H9 (cell line): ENCODE results near the gene MGAT4B. TPM values are rescaled to one million over a fixed set of nuclear protein-coding genes. Genes with fewer than 3 reads are reported as not detected.

Experiments used
- DNase-seq: peaks from one replicate; pipeline ENCODE4 v3.0.0-alpha.2; 2017
- H2AFZ ChIP-seq: one replicate; pipeline ENCODE4 v1.6.1; 2013; ENCODE audit warnings: mild to moderate bottlenecking, low read length, control low read depth, moderate library complexity
- H2AK5ac ChIP-seq: 2 replicates; pipeline ENCODE4 v1.6.1; 2013; ENCODE audit warnings: low read length, control low read depth, mixed read lengths; ENCODE audit not compliant: insufficient read length
- H2BK120ac ChIP-seq: one replicate; pipeline ENCODE4 v1.6.1; 2013; ENCODE audit warnings: low read depth, mild to moderate bottlenecking, low read length, control low read depth, inconsistent platforms; ENCODE audit not compliant: poor library complexity, severe bottlenecking
- H2BK12ac ChIP-seq: 2 replicates; pipeline ENCODE4 v1.6.1; 2013; ENCODE audit warnings: low read length, control low read depth, mixed read lengths, low read depth; ENCODE audit not compliant: insufficient read length
- H2BK15ac ChIP-seq: 2 replicates; pipeline ENCODE4 v1.6.1; 2013; ENCODE audit warnings: low read depth, low read length, control low read depth
- H2BK20ac ChIP-seq: one replicate; pipeline ENCODE4 v1.6.1; 2013; ENCODE audit warnings: low read depth, mild to moderate bottlenecking, low read length, control low read depth, inconsistent platforms; ENCODE audit not compliant: poor library complexity, severe bottlenecking
- H2BK5ac ChIP-seq: 2 replicates; pipeline ENCODE4 v1.6.1; 2013; ENCODE audit warnings: low read length, control low read depth, mixed read lengths; ENCODE audit not compliant: insufficient read length
- H3K14ac ChIP-seq: 2 replicates; pipeline ENCODE4 v1.6.1; 2013; ENCODE audit warnings: low read length, control low read depth; ENCODE audit not compliant: insufficient read depth
- H3K18ac ChIP-seq: 2 replicates; pipeline ENCODE4 v1.6.1; 2013; ENCODE audit warnings: low read depth, mild to moderate bottlenecking, mixed read lengths, low read length, control low read depth; ENCODE audit not compliant: insufficient read length
- H3K23ac ChIP-seq: 2 replicates; pipeline ENCODE4 v1.6.1; 2013; ENCODE audit warnings: low read length, control low read depth, mixed read lengths, low read depth; ENCODE audit not compliant: insufficient read length
- H3K23me2 ChIP-seq: 2 replicates; pipeline ENCODE4 v1.6.1; 2013; ENCODE audit warnings: low read depth, mild to moderate bottlenecking, mixed read lengths, low read length, control low read depth; ENCODE audit not compliant: insufficient read length, poor library complexity, severe bottlenecking
- H3K27ac ChIP-seq: 2 replicates; pipeline ENCODE4 v1.5.1; 2013; ENCODE audit warnings: low read length, control low read depth, mixed read lengths, low read depth; ENCODE audit not compliant: insufficient read length
- H3K27me3 ChIP-seq: 2 replicates; pipeline ENCODE4 v1.6.1; 2013; ENCODE audit warnings: low read length, control low read depth, inconsistent platforms; ENCODE audit not compliant: insufficient read depth
- H3K4ac ChIP-seq: 2 replicates; pipeline ENCODE4 v1.6.1; 2013; ENCODE audit warnings: low read depth, mild to moderate bottlenecking, control low read depth, inconsistent platforms, low read length, moderate library complexity
- H3K4me1 ChIP-seq: 2 replicates; pipeline ENCODE4 v1.6.1; 2013; ENCODE audit warnings: low read length, control low read depth, inconsistent platforms; ENCODE audit not compliant: insufficient read depth
- H3K4me2 ChIP-seq: 2 replicates; pipeline ENCODE4 v1.6.1; 2013; ENCODE audit warnings: low read length, control low read depth, mixed read lengths; ENCODE audit not compliant: insufficient read length, insufficient read depth
- H3K56ac ChIP-seq: 2 replicates; pipeline ENCODE4 v1.6.1; 2013; ENCODE audit warnings: low read depth, mild to moderate bottlenecking, mixed read lengths, low read length, control low read depth; ENCODE audit not compliant: insufficient read length
- H3K79me1 ChIP-seq: 2 replicates; pipeline ENCODE4 v1.6.1; 2013; ENCODE audit warnings: low read depth, mild to moderate bottlenecking, moderate library complexity, low read length, control low read depth, inconsistent platforms; ENCODE audit not compliant: insufficient read depth, poor library complexity, severe bottlenecking
- H3K79me2 ChIP-seq: 2 replicates; pipeline ENCODE4 v1.6.1; 2013; ENCODE audit warnings: low read length, control low read depth, inconsistent platforms; ENCODE audit not compliant: insufficient read depth
- H3K9ac ChIP-seq: 2 replicates; pipeline ENCODE4 v1.6.1; 2013; ENCODE audit warnings: low read length, control low read depth, mixed read lengths; ENCODE audit not compliant: insufficient read length; ENCODE audit errors: extremely low read depth
- H3K9me3 ChIP-seq: one replicate; pipeline ENCODE4 v1.6.1; 2013; ENCODE audit warnings: low read depth, low read length, inconsistent platforms; ENCODE audit not compliant: control insufficient read depth
- H3T11ph ChIP-seq: one replicate; pipeline ENCODE4 v1.6.1; 2013; ENCODE audit warnings: mild to moderate bottlenecking, low read length, control low read depth, inconsistent platforms
- H4K20me1 ChIP-seq: one replicate; pipeline ENCODE4 v1.6.1; 2013; ENCODE audit not compliant: control insufficient read depth, insufficient read length, insufficient read depth
- H4K5ac ChIP-seq: 2 replicates; pipeline ENCODE4 v1.6.1; 2013; ENCODE audit warnings: low read depth, mild to moderate bottlenecking, mixed read lengths, low read length, control low read depth; ENCODE audit not compliant: insufficient read length
- H4K8ac ChIP-seq: replicated peaks from 2 replicates; pipeline ENCODE4 v1.6.1; 2013; ENCODE audit warnings: low read length, control low read depth, mixed read lengths, low read depth; ENCODE audit not compliant: insufficient read length
- H4K91ac ChIP-seq: 2 replicates; pipeline ENCODE4 v1.6.1; 2013; ENCODE audit warnings: low read depth, mild to moderate bottlenecking, moderate library complexity, mixed read lengths, low read length, control low read depth; ENCODE audit not compliant: insufficient read length
- H3K27ac Mint-ChIP-seq, 3 experiments: 2 replicates in 2 of 3; 3 replicates in 1 of 3; pipeline ENCODE4 v1.8.0; 2020 to 2021; ENCODE audit warnings: mixed read lengths in 3 of 3, mild to moderate bottlenecking in 1 of 3, moderate library complexity in 1 of 3
- H3K27me3 Mint-ChIP-seq: 2 replicates; pipeline ENCODE4 v1.8.0; 2021; ENCODE audit warnings: low read depth, mild to moderate bottlenecking, moderate library complexity, mixed read lengths
- H3K36me3 Mint-ChIP-seq, 3 experiments: 2 replicates in 2 of 3; 3 replicates in 1 of 3; pipeline ENCODE4 v1.8.0; 2020 to 2021; ENCODE audit warnings: low read depth in 3 of 3, mixed read lengths in 3 of 3; ENCODE audit not compliant: insufficient read depth in 1 of 3
- H3K4me1 Mint-ChIP-seq, 2 experiments: 2 replicates each; pipeline ENCODE4 v1.8.0; 2020; ENCODE audit warnings: mixed read lengths in 2 of 2
- H3K4me3 Mint-ChIP-seq, 2 experiments: 2 replicates in 1 of 2; 3 replicates in 1 of 2; pipeline ENCODE4 v1.8.0; 2020 to 2021; ENCODE audit warnings: mild to moderate bottlenecking in 2 of 2, mixed read lengths in 2 of 2, moderate library complexity in 1 of 2
- H3K9me3 Mint-ChIP-seq, 2 experiments: 2 replicates in 1 of 2; 3 replicates in 1 of 2; pipeline ENCODE4 v1.8.0; 2020; ENCODE audit warnings: mild to moderate bottlenecking in 2 of 2, mixed read lengths in 2 of 2, moderate library complexity in 1 of 2
- whole genome bisulfite sequencing: extraction: QIAGEN DNeasy Blood & Tissue Kit; methylation state at CpG from one replicate; pipeline ENCODE4 v1.1.7; 2013; ENCODE audit warnings: missing lambda C conversion rate, low lambda C conversion rate, mixed read lengths; ENCODE audit not compliant: insufficient read length; ENCODE audit errors: extremely low coverage; 5-methylcytosine and 5-hydroxymethylcytosine counted together
- total RNA-seq: library from RNA; stranded (reverse); gene quantifications from 2 replicates; pipeline ENCODE4 v1.2.1, GENCODE V29; 2021
- TF ChIP-seq, protein P1 (sequence below): fragments of 200-600 bp; sonication (generic); conservative IDR thresholded peaks from 3 replicates; pipeline ENCODE4 v1.8.0; 2021; ENCODE audit warnings: antibody characterized with exemption, mild to moderate bottlenecking

The MGAT4B gene
- total RNA-seq, 1 experiment from 2014 or later: 147 TPM

DNA sequence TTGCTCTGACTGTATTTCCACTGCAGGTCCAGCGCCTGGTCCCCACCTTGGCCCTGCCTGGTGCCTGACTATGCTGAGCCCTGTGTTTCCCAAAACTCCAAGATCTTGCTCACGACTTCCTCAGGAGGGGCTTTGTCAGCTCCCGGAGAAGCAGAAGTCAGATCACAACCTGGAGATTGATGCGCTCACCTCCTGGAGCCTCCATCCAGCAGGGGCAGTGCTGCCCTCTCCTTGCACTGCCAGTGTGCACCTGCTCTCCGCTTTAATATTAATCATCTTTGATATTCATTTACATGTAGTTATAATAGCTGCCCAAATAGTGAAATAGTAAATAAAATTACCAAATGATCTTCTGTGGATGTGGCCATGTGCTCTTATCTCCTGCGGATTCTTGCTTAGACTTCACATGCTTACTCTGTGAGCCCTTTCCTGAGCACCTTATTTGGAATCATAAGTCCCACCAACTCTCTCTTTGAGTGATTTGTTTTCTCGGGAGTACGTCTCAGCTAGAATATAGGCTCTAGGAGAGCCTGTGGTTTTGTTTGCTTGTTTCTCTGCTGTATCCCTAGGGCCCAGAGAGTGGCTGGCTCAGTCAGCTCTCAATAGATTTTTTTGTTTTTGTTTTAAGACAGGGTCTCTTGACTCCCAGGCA is 56.7 kb downstream of the MGAT4B start:
- WGBS: no CpG with 5 or more reads among the region's 8 CpGs
- no peaks in the 10 kb centered on the region for H3K27me3 Mint-ChIP-seq
- no peak overlapping the region for H4K91ac ChIP-seq

More for the DNA sequence above, 56.7 kb downstream of the MGAT4B start:
- Histone ChIP-seq H2BK12ac (no peak overlapping the region), H2BK15ac (no peak overlapping the region), H4K8ac (no peak overlapping the region), H4K20me1 (no peaks in the 10 kb centered on the region), H3K4me1 (peaks cover 6% of the 10 kb centered on the region; the same call in 1 of the 2 replicates), H3K9ac (no peak overlapping the region), H3T11ph (no peak overlapping the region), H2AFZ (no peak overlapping the region), H3K18ac (no peak overlapping the region), H3K27me3 (no peaks in the 10 kb centered on the region), H3K9me3 (no peaks in the 10 kb centered on the region), H2BK20ac (no peak overlapping the region), H3K14ac (no peak overlapping the region), H3K4me2 (no peak overlapping the region), H3K27ac (no peak overlapping the region), H3K4ac (no peak overlapping the region), H3K79me1 (no peaks in the 10 kb centered on the region), H2BK5ac (no peak overlapping the region), H2AK5ac (no peak overlapping the region), H3K23ac (no peak overlapping the region), H2BK120ac (no peak overlapping the region), H3K56ac (no peak overlapping the region), H4K5ac (no peak overlapping the region), H3K79me2 (peaks cover 21% of the 10 kb centered on the region; the same call in 1 of the 2 replicates), H3K23me2 (no peaks in the 10 kb centered on the region)
- Mint-ChIP-seq H3K4me1 (peaks cover 16 to 18% of the 10 kb centered on the region in 2 experiments), H3K27ac (0 out of 7 replicates have a peak overlapping the region, but pooled peaks of 2 of the 3 experiments have one; percentile 55 to 88), H3K36me3 (peaks cover 9 to 33% (median 18%) of the 10 kb centered on the region in 3 experiments; a peak in 6 of 7 replicates), H3K4me3 (no peak overlapping the region), H3K9me3 (peaks cover 0 to 3% of the 10 kb centered on the region in 2 experiments; a peak in 1 of 5 replicates)
- no peak for DNase-seq
- TF ChIP-seq, protein P1, sequence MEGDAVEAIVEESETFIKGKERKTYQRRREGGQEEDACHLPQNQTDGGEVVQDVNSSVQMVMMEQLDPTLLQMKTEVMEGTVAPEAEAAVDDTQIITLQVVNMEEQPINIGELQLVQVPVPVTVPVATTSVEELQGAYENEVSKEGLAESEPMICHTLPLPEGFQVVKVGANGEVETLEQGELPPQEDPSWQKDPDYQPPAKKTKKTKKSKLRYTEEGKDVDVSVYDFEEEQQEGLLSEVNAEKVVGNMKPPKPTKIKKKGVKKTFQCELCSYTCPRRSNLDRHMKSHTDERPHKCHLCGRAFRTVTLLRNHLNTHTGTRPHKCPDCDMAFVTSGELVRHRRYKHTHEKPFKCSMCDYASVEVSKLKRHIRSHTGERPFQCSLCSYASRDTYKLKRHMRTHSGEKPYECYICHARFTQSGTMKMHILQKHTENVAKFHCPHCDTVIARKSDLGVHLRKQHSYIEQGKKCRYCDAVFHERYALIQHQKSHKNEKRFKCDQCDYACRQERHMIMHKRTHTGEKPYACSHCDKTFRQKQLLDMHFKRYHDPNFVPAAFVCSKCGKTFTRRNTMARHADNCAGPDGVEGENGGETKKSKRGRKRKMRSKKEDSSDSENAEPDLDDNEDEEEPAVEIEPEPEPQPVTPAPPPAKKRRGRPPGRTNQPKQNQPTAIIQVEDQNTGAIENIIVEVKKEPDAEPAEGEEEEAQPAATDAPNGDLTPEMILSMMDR: peak; percentile 34; the same call in 2 of the 3 replicates
